HG03342 (cell line): ENCODE data around the gene RNF187.
"Not testable (repeated sequence)": the region's sequence is repeated elsewhere in the genome, so short reads cannot be mapped to it uniquely, and the experiment has no call there.

Experiments used
- ATAC-seq: cut with Tn5 transposase; IDR thresholded peaks from one replicate; pipeline ENCODE4 v1.9.1; 2021; ENCODE audit warnings: mild to moderate bottlenecking, moderate library complexity; ENCODE audit not compliant: unreplicated experiment

The RNF187 gene

GRCh38 chr1:228459091-228459993 is 27.8 kb upstream of the RNF187 start:
- ATAC-seq, result no peak

GRCh38 chr1:228460821-228461220 is 26.4 kb upstream of the RNF187 start:
- ATAC-seq, result no peak

- ATAC-seq, result no peak
These were observed 24.6 kb upstream of the RNF187 start for GRCh38 chr1:228462560-228462959.

GRCh38 chr1:228463009-228463558 is 24.1 kb upstream of the RNF187 start:
- no peak for ATAC-seq

GRCh38 chr1:228463559-228464455 is 23.4 kb upstream of the RNF187 start:
- peak; percentile 49 for ATAC-seq

GRCh38 chr1:228464487-228464983 is 22.6 kb upstream of the RNF187 start:
- peak; percentile 85 for ATAC-seq

GRCh38 chr1:228465141-228465540 is 22.0 kb upstream of the RNF187 start:
- no peak for ATAC-seq

GRCh38 chr1:228465571-228466146 is 21.5 kb upstream of the RNF187 start:
- ATAC-seq, result no peak

GRCh38 chr1:228468188-228468587 is 19.0 kb upstream of the RNF187 start:
- ATAC-seq, result not testable (repeated sequence)

- ATAC-seq, result no peak
These were observed 17.6 kb upstream of the RNF187 start for GRCh38 chr1:228469413-228470162.

GRCh38 chr1:228471154-228471761 is 15.9 kb upstream of the RNF187 start:
- ATAC-seq, result no peak

- ATAC-seq, result no peak
These were observed 15.3 kb upstream of the RNF187 start for GRCh38 chr1:228471762-228472398.

- no peak for ATAC-seq
These were observed 14.5 kb upstream of the RNF187 start for GRCh38 chr1:228472655-228473054.

- no peak for ATAC-seq
These were observed 12.7 kb upstream of the RNF187 start for GRCh38 chr1:228474507-228474906.

GRCh38 chr1:228475812-228476211 is 11.4 kb upstream of the RNF187 start:
- ATAC-seq, result no peak

- no peak for ATAC-seq
These were observed 9.9 kb upstream of the RNF187 start for GRCh38 chr1:228477263-228477662.

GRCh38 chr1:228478326-228478725 is 8.9 kb upstream of the RNF187 start:
- no peak for ATAC-seq

GRCh38 chr1:228478912-228479711 is 8.1 kb upstream of the RNF187 start:
- no peak for ATAC-seq
